ENCODE data around the gene TMEM217.

The TMEM217 gene

GRCh38 chr6:37279366-37280134 is 21.6 kb upstream of the TMEM217 start:
- no peak for DNase-seq

- no peak for DNase-seq
These were observed 19.1 kb upstream of the TMEM217 start for GRCh38 chr6:37277001-37277409.

- DNase-seq: no peak
These were observed 17.4 kb upstream of the TMEM217 start for GRCh38 chr6:37275350-37275749.

DNA sequence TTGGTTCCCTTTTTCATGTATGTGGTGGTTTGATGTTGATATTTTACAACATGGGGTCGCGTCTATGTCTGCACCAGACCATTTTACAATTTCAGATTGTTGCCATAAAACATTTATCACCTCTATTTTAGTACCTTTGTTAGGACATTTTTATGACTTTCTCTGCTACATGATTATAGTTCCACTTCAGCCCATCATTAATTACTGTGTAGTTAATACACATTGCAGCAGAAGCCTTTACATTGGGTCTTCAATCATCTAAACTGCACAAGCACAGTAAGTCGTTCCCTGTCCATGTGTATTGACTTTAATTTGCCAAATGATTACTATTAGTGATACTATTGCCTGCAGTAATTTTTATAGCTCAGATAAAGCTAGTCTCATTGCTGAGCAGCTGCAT is 15.7 kb upstream of the TMEM217 start:
- DNase-seq: no peak

DNA sequence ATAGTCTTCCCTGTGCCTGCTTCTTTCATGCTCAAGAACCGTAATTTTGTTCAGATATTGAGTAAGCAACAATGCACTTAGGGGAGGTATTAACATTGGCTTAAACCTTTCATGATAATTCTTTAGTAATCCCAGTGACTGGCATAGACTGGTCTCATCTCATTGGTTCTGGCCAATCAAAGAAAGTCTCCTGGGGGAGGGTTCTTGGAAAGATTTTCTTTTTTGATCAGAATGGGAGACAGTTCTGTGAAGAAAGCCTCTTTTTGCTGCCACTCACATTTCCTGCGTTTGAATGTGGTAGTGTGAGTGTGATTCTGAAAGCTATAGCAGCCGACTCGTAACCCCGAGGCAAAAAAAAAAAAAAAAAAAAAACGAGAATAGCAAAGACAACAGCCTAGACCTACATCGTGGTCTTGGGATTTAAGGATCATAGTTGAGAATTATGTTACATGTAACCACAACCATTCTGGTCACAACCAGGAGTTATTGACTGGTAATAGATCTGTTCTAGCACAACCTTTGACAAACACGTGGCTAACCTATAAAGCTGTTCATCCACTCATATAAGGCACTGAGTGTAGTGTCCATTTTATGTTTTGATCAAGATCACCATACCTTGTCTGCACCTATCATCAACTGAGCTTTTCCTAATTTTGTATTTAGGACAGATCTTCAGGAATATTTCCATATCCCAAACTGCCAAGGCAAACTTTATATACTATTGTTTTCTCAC is 15.1 kb upstream of the TMEM217 start:
- no peak for DNase-seq

GRCh38 chr6:37269105-37269504 is 11.2 kb upstream of the TMEM217 start:
- no peak for DNase-seq

- no peak for DNase-seq
These were observed 7.9 kb upstream of the TMEM217 start for GRCh38 chr6:37265860-37266259.

GRCh38 chr6:37265001-37265400 is 7.1 kb upstream of the TMEM217 start:
- DNase-seq: no peak

GRCh38 chr6:37262446-37263026 is 4.6 kb upstream of the TMEM217 start:
- DNase-seq: no peak

- no peak for DNase-seq
These were observed 3.3 kb upstream of the TMEM217 start for GRCh38 chr6:37261198-37261597.

DNA sequence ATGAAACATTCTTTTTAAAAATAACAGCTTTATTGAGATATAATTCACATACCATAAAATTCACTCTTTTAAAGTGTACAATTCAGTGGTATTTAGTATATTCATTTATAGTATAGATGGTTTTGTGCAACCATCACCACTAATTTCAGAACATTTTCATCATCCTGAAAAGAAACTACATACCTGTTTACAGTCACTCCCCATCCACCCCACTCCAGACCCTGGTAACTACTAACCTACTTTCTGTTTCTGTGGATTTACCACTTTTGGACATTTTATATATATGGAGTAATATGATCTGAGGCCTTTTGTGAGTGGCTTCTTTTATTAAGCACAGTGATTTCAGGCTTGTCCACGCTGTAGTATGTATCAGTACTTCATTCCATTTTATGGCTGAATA is 2.5 kb upstream of the TMEM217 start:
- DNase-seq: no peak

GRCh38 chr6:37260040-37260439 is 2.1 kb upstream of the TMEM217 start:
- no peak for DNase-seq

DNA sequence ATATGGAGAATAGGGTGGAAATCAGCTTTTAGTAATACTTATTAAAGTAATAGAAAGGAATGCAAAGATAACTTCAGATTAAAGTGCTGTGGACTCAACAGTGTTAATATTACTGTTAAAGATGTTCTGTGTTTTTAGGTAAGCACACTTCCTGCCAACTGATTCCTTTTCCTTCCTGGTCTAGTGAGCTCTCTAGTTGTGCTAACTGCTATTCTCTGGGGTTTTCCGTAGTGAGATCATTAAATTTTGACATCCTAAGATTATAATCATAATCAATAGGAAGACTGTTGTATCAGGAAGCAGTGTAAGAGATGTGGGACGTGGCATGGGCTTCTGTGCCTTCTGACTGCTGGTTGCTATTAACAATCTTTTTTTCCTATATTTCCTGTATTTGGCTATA is 1.2 kb upstream of the TMEM217 start:
- DNase-seq: no peak

GRCh38 chr6:37258405-37259105 is 611 bp upstream of the TMEM217 start:
- DNase-seq: no peak

GRCh38 chr6:37257320-37257633 is 667 bp downstream of the TMEM217 start:
- no peak for DNase-seq

DNA sequence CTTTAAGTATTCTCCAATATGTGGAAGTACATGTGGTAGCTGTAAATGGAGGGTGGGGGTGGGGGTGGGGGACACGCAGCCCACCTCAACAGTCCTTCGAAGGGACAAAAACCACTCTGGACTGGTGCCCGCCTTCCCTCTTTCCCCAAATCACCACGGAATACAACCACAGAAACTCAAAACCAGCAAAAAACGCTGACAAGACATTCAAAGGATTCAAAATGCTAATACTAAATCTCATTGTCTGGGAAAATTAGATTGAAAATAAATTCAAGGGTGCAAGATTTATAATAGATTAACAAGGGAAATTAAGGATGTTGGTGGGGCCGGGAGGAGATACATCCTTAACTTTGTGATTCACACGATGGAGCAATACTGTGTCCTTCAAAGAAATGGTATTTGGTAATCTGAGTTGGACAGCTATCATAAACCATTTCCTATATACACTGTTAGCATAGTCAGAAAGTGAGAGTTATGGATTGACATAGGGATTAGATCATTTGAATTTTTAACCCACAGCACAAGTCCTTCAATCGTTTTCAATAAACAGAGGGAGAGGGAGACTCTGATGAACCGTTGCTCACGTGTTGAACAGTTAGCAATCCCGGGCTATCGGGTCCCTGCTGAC is 1.1 kb downstream of the TMEM217 start:
- DNase-seq: no peak

- DNase-seq: no peak
These were observed 3.1 kb downstream of the TMEM217 start for GRCh38 chr6:37254881-37255280.

GRCh38 chr6:37253486-37254007 is 4.4 kb downstream of the TMEM217 start:
- DNase-seq: no peak

- no peak for DNase-seq
These were observed 6.6 kb downstream of the TMEM217 start for GRCh38 chr6:37251211-37251780.

- DNase-seq: no peak
These were observed 13.3 kb downstream of the TMEM217 start for GRCh38 chr6:37244430-37245310.

- no peak for DNase-seq
These were observed 14.1 kb downstream of the TMEM217 start for GRCh38 chr6:37243816-37244370.

All from stimulated activated CD4-positive, alpha-beta T cell treated with anti-CD3 and anti-CD28 coated beads, Interleukin-2, amount 100 ng/mL, for 48 hours (primary cell).